ENCODE data around the gene CHCHD4. TPM values are rescaled to one million over a fixed set of nuclear protein-coding genes. Genes with fewer than 3 reads are reported as not detected.

The CHCHD4 gene
- total and polyA plus RNA-seq, 4 donors, result 8.8 to 14.0 (median 9.0) TPM

GRCh38 chr3:14140668-14141067 is 16.0 kb upstream of the CHCHD4 start:
- H3K4me1 ChIP-seq (ENCODE audit: control insufficient read depth in 5 of 5, insufficient read depth in 5 of 5, low read length in 5 of 5), result peaks cover 6 to 27% (median 11%) of the 10 kb centered on the region in 5 donors

GRCh38 chr3:14139771-14140170 is 15.1 kb upstream of the CHCHD4 start:
- no peak overlapping the region for H3K9ac ChIP-seq (ENCODE audit: insufficient read depth in 1 of 2, low read length in 2 of 2)
- H3K4me3 ChIP-seq, result no peak overlapping the region
- ATAC-seq (ENCODE audit: insufficient read depth, low FRiP score) (no peak), DNase-seq (no peak)
- peaks cover 6 to 22% (median 7%) of the 10 kb centered on the region in 5 donors for H3K4me1 ChIP-seq (ENCODE audit: control insufficient read depth in 5 of 5, insufficient read depth in 5 of 5, low read length in 5 of 5)
- H3K27me3 ChIP-seq (ENCODE audit: control insufficient read depth in 3 of 3, insufficient read depth in 3 of 3, low read length in 2 of 3), result no peaks in the 10 kb centered on the region
- peak overlapping the region in 1 of 2 donors; percentile 8 for H3K27ac ChIP-seq (ENCODE audit: low read depth in 1 of 2, low read length in 1 of 2)
- WGBS, 2 donors, result 85 to 87% methylated on average over 5 of the region's 5 CpGs
- H3K36me3 ChIP-seq (ENCODE audit: control insufficient read depth in 4 of 4, insufficient read depth in 4 of 4, low read length in 4 of 4), result peaks cover 7 to 60% (median 32%) of the 10 kb centered on the region in 4 donors
- no peaks in the 10 kb centered on the region for H3K9me3 ChIP-seq (ENCODE audit: control insufficient read depth in 4 of 4, insufficient read depth in 3 of 4, low read length in 3 of 4)
- TF ChIP-seq CTCF (IDR thresholded peaks at IDR 0.05; ENCODE audit: control extremely low read depth, extremely low read depth), result no peak

More at GRCh38 chr3:14140668-14141067, 16.0 kb upstream of the CHCHD4 start:
- Histone ChIP-seq H3K27ac (ENCODE audit: low read depth in 1 of 2, low read length in 1 of 2) (peak overlapping the region in 1 of 2 donors; percentile 35), H3K9me3 (ENCODE audit: control insufficient read depth in 4 of 4, insufficient read depth in 3 of 4, low read length in 3 of 4) (no peaks in the 10 kb centered on the region), H3K9ac (ENCODE audit: insufficient read depth in 1 of 2, low read length in 2 of 2) (no peak overlapping the region), H3K36me3 (ENCODE audit: control insufficient read depth in 4 of 4, insufficient read depth in 4 of 4, low read length in 4 of 4) (peaks cover 7 to 53% (median 30%) of the 10 kb centered on the region in 4 donors), H3K27me3 (ENCODE audit: control insufficient read depth in 3 of 3, insufficient read depth in 3 of 3, low read length in 2 of 3) (no peaks in the 10 kb centered on the region), H3K4me3 (no peak overlapping the region)
- TF ChIP-seq CTCF (IDR thresholded peaks at IDR 0.05; ENCODE audit: control extremely low read depth, extremely low read depth), result no peak
- 84 to 95% methylated on average over 2 of the region's 2 CpGs for WGBS, 2 donors
- DNase-seq (no peak), ATAC-seq (ENCODE audit: insufficient read depth, low FRiP score) (no peak)

GRCh38 chr3:14138878-14139655 is 14.4 kb upstream of the CHCHD4 start:
- 87 to 92% methylated on average over 14 of the region's 14 CpGs for WGBS, 2 donors
- Histone ChIP-seq H3K4me1 (ENCODE audit: control insufficient read depth in 5 of 5, insufficient read depth in 5 of 5, low read length in 5 of 5) (peaks cover 3 to 15% (median 6%) of the 10 kb centered on the region in 5 donors), H3K27me3 (ENCODE audit: control insufficient read depth in 3 of 3, insufficient read depth in 3 of 3, low read length in 2 of 3) (no peaks in the 10 kb centered on the region), H3K9ac (ENCODE audit: insufficient read depth in 1 of 2, low read length in 2 of 2) (no peak overlapping the region), H3K4me3 (no peak overlapping the region), H3K36me3 (ENCODE audit: control insufficient read depth in 4 of 4, insufficient read depth in 4 of 4, low read length in 4 of 4) (peaks cover 14 to 67% (median 35%) of the 10 kb centered on the region in 4 donors), H3K9me3 (ENCODE audit: control insufficient read depth in 4 of 4, insufficient read depth in 3 of 4, low read length in 3 of 4) (no peaks in the 10 kb centered on the region), H3K27ac (ENCODE audit: low read depth in 1 of 2, low read length in 1 of 2) (no peak overlapping the region)
- ATAC-seq (ENCODE audit: insufficient read depth, low FRiP score) (no peak), DNase-seq (no peak)
- no peak for TF ChIP-seq CTCF (IDR thresholded peaks at IDR 0.05; ENCODE audit: control extremely low read depth, extremely low read depth)

Data from lung (tissue), 12 donors.